Fibroblast of lung (primary cell): ENCODE measurements around the gene NTSR1.

Experiments used
- CTCF ChIP-seq, 2 donors: IDR thresholded peaks in 1 of 2; conservative IDR thresholded peaks in 1 of 2; 1 replicate in 1 of 2; 2 replicates in 1 of 2; pipeline ENCODE4 v1.5.1; 2011 to 2012; ENCODE audit warnings: low read length in 2 of 2, control low read depth in 1 of 2, inconsistent platforms in 1 of 2, low read depth in 1 of 2, mild to moderate bottlenecking in 1 of 2
- EZH2 ChIP-seq: IDR thresholded peaks from 2 replicates; pipeline ENCODE4 v1.5.1; 2012; ENCODE audit warnings: low read length, control low read depth, mild to moderate bottlenecking; ENCODE audit errors: missing control alignments

GRCh38 chr20:62778058-62778457 lies 69.4 kb downstream of the NTSR1 start:
- TF ChIP-seq CTCF (conservative IDR thresholded peaks at IDR 0.05 in 1 of 2, IDR thresholded peaks at IDR 0.05 in 1 of 2; ENCODE audit: low read depth in 1 of 2, low read length in 2 of 2) (no peak), EZH2 (no peak)
